SK-N-SH (cell line): Measurements from ENCODE around the gene SCN11A. TPM values are rescaled to one million over a fixed set of nuclear protein-coding genes. Genes with fewer than 3 reads are reported as not detected.

ENCODE experiments used
- CTCF ChIA-PET: fragments of 300-600, 350-600 bp; formaldehyde crosslinking; extraction: SDS; loops from one replicate; lab custom pipeline; 2021; lab: Yijun Ruan, JAX
- POLR2A ChIA-PET: fragments of 350-600 bp; sonication (Branson Sonifier 250); formaldehyde crosslinking; extraction: SDS; loops from one replicate; lab custom pipeline; 2020; ENCODE audit warnings: antibody characterized with exemption, inconsistent platforms; lab: Yijun Ruan, JAX
- DNase-seq: peaks from one replicate; pipeline ENCODE4 v3.0.0; 2012
- H2AFZ ChIP-seq: fragments of 200-600 bp; sonication (generic); 2 replicates; pipeline ENCODE4 v1.8.1; 2016; ENCODE audit warnings: antibody characterized with exemption, mild to moderate bottlenecking, low read depth
- H3F3A ChIP-seq: fragments of 200-600 bp; sonication (generic); replicated peaks from 2 replicates; pipeline ENCODE3; 2016; ENCODE audit warnings: antibody characterized with exemption, mild to moderate bottlenecking; ENCODE audit not compliant: insufficient read depth
- H3K27ac ChIP-seq, 2 experiments: fragments of 200-500 bp in 1 of 2; fragments of 200-600 bp in 1 of 2; sonication (Bioruptor generic) in 1 of 2; sonication (generic), shearing (Covaris generic) in 1 of 2; 2 replicates each; pipeline versions ENCODE4 v1.5.1 to v1.6.1; 2014 to 2016; ENCODE audit warnings: low read depth in 2 of 2, inconsistent platforms in 1 of 2, low read length in 1 of 2, mild to moderate bottlenecking in 1 of 2, mixed read lengths in 1 of 2
- H3K27me3 ChIP-seq: fragments of 200-600 bp; sonication (generic), shearing (Covaris generic); 2 replicates; pipeline ENCODE4 v1.6.1; 2016; ENCODE audit warnings: mixed run types; ENCODE audit not compliant: insufficient read depth
- H3K36me3 ChIP-seq, 2 experiments: fragments of 200-500 bp in 1 of 2; fragments of 200-600 bp in 1 of 2; sonication (Bioruptor generic) in 1 of 2; sonication (generic) in 1 of 2; replicated peaks in 1 of 2; 2 replicates each; pipeline versions ENCODE3 to v1.5.1; 2014 to 2016; ENCODE audit warnings: low read length in 1 of 2, mild to moderate bottlenecking in 1 of 2; ENCODE audit not compliant: insufficient read depth in 2 of 2, control insufficient read depth in 1 of 2
- H3K4me1 ChIP-seq, 2 experiments: fragments of 200-500 bp in 1 of 2; fragments of 200-600 bp in 1 of 2; sonication (Bioruptor generic) in 1 of 2; sonication (generic), shearing (Covaris generic) in 1 of 2; 2 replicates each; pipeline versions ENCODE4 v1.5.1 to v1.6.1; 2014 to 2016; ENCODE audit warnings: low read depth in 1 of 2, low read length in 1 of 2, mixed run types in 1 of 2; ENCODE audit not compliant: insufficient read depth in 2 of 2, control insufficient read depth in 1 of 2
- H3K4me2 ChIP-seq: fragments of 200-600 bp; sonication (generic), shearing (Covaris generic); 2 replicates; pipeline ENCODE4 v1.6.1; 2017; ENCODE audit warnings: mixed run types
- H3K4me3 ChIP-seq, 2 experiments: fragments of 200-500 bp in 1 of 2; fragments of 200-600 bp in 1 of 2; sonication (Bioruptor generic) in 1 of 2; sonication (generic), shearing (Covaris generic) in 1 of 2; 2 replicates each; pipeline versions ENCODE4 v1.5.1 to v1.8.1; 2014 to 2016; ENCODE audit warnings: low read depth in 2 of 2, inconsistent platforms in 1 of 2, low read length in 1 of 2, mild to moderate bottlenecking in 1 of 2, mixed read lengths in 1 of 2, moderate library complexity in 1 of 2
- H3K79me2 ChIP-seq: fragments of 200-600 bp; sonication (generic); 2 replicates; pipeline ENCODE4 v1.8.1; 2017; ENCODE audit warnings: mild to moderate bottlenecking; ENCODE audit not compliant: insufficient read depth
- H3K9ac ChIP-seq: fragments of 200-600 bp; sonication (generic); 2 replicates; pipeline ENCODE4 v1.6.1; 2017; ENCODE audit warnings: mixed run types
- H3K9me2 ChIP-seq: fragments of 200-600 bp; sonication (generic); 2 replicates; pipeline ENCODE4 v1.6.1; 2017; ENCODE audit warnings: mixed run types
- H3K9me3 ChIP-seq: fragments of 200-600 bp; sonication (generic); 2 replicates; pipeline ENCODE4 v1.6.1; 2017; ENCODE audit warnings: mixed run types, mild to moderate bottlenecking, moderate library complexity
- H4K20me1 ChIP-seq: fragments of 200-600 bp; sonication (generic); 2 replicates; pipeline ENCODE4 v1.6.1; 2017; ENCODE audit warnings: mild to moderate bottlenecking, mixed run types; ENCODE audit not compliant: insufficient read depth
- FOXJ3 ChIP-seq: sonication (generic); formaldehyde crosslinking; IDR thresholded peaks from 2 replicates; pipeline ENCODE4 v1.5.1; 2020; ENCODE audit warnings: mild to moderate bottlenecking, missing genetic modification reagents
- GATA2 ChIP-seq: sonication (generic); formaldehyde crosslinking; IDR thresholded peaks from 2 replicates; pipeline ENCODE4 v1.5.0; 2020; ENCODE audit warnings: mild to moderate bottlenecking, missing genetic modification reagents
- MEF2A ChIP-seq: IDR thresholded peaks from 2 replicates; pipeline ENCODE4 v1.4.0; 2012; ENCODE audit warnings: low read depth, borderline replicate concordance
- MXI1 ChIP-seq: IDR thresholded peaks from 2 replicates; pipeline ENCODE4 v1.6.1; 2012; ENCODE audit warnings: mild to moderate bottlenecking, low read depth, low read length, improper control_type of control experiment
- RCOR1 ChIP-seq: fragments of 150-350 bp; IDR thresholded peaks from 2 replicates; pipeline ENCODE4 v1.6.1; 2017; ENCODE audit warnings: antibody characterized with exemption, low read length
- RXRA ChIP-seq: IDR thresholded peaks from 2 replicates; pipeline ENCODE4 v1.4.0; 2012; ENCODE audit warnings: low read depth, mild to moderate bottlenecking, borderline replicate concordance
- SIN3A ChIP-seq: IDR thresholded peaks from 2 replicates; pipeline ENCODE4 v1.6.1; 2012; ENCODE audit warnings: low read depth, mild to moderate bottlenecking, low read length, moderate library complexity, borderline replicate concordance
- TAF1 ChIP-seq: IDR thresholded peaks from 2 replicates; pipeline ENCODE4 v1.6.1; 2012; ENCODE audit warnings: low read depth, mild to moderate bottlenecking, low read length, moderate library complexity, borderline replicate concordance
- TEAD4 ChIP-seq: IDR thresholded peaks from 2 replicates; pipeline ENCODE4 v1.4.0; 2012; ENCODE audit warnings: mild to moderate bottlenecking, borderline replicate concordance; ENCODE audit not compliant: insufficient read depth
- WGBS: methylation state at CpG from one replicate; pipeline ENCODE4 v1.1.6; 2017; ENCODE audit warnings: low lambda C conversion rate; 5-methylcytosine and 5-hydroxymethylcytosine counted together
- polyA plus RNA-seq, 3 experiments: library from polyadenylated mRNA; depleted of rRNA; stranded (reverse); fragments of >200 nt; gene quantifications; 2 replicates each; pipeline ENCODE4 v1.2.3, GENCODE V29; 2012
- TF ChIP-seq, protein P1 (sequence below): IDR thresholded peaks from 2 replicates; pipeline ENCODE4 v1.6.1; 2012; ENCODE audit warnings: mild to moderate bottlenecking, low read depth, low read length, moderate library complexity
- TF ChIP-seq, protein P2 (sequence below): fragments of 150-350 bp; IDR thresholded peaks from 2 replicates; pipeline ENCODE4 v1.6.1; 2017; ENCODE audit warnings: antibody characterized with exemption, low read length, low read depth, borderline replicate concordance
- TF ChIP-seq, protein P3 (sequence below): IDR thresholded peaks from 2 replicates; pipeline ENCODE4 v1.4.0; 2012; ENCODE audit warnings: low read depth, borderline replicate concordance

SCN11A gene
- polyA plus RNA-seq, 1 of the 3 experiments (the other 2 are of a cell fraction): 0.02 TPM

DNA sequence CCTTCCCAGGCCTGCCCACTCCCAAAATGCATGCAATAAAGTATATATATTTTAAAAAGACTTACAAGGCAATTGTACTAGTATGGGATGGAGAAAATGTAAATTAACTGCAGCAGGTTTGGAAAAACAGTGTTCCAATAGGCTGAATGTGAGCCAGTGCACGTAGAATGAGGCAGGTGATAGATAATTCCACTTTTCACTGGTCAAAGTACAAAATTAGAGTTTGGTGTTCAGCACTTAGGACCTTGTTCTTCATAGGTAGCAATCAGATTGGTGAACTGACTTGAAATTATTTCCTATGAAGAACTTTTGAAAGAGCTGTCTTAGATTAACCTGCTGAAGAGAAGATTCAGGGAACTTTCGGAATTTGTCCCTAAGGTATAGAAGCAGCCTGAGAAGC lies 2.0 kb upstream of the SCN11A start:
- H3K9me2 ChIP-seq: no peaks in the 10 kb centered on the region
- no peak overlapping the region for H2AFZ ChIP-seq
- H3K79me2 ChIP-seq: peaks cover 63% of the 10 kb centered on the region
- peaks cover 9% of the 10 kb centered on the region for H3F3A ChIP-seq
- no peaks in the 10 kb centered on the region for H3K9me3 ChIP-seq
- no peaks in the 10 kb centered on the region for H3K27me3 ChIP-seq
- H3K36me3 ChIP-seq: peaks cover 0 to 4% of the 10 kb centered on the region in 2 experiments
- no peak overlapping the region for H3K4me3 ChIP-seq
- ChIA-PET POLR2A (no interaction called here), CTCF (no interaction called here)
- TF ChIP-seq MEF2A: no peak
- peaks cover 3% of the 10 kb centered on the region for H4K20me1 ChIP-seq
- DNase-seq: no peak
- WGBS: 91% methylated on average over 2 of the region's 2 CpGs
- H3K9ac ChIP-seq: no peak overlapping the region
- no peak overlapping the region for H3K27ac ChIP-seq
- peaks cover 0 to 3% of the 10 kb centered on the region in 2 experiments; a peak in 2 of 4 replicates for H3K4me1 ChIP-seq
- H3K4me2 ChIP-seq: peak overlapping the region; percentile 85; the same call in 1 of the 2 replicates

DNA sequence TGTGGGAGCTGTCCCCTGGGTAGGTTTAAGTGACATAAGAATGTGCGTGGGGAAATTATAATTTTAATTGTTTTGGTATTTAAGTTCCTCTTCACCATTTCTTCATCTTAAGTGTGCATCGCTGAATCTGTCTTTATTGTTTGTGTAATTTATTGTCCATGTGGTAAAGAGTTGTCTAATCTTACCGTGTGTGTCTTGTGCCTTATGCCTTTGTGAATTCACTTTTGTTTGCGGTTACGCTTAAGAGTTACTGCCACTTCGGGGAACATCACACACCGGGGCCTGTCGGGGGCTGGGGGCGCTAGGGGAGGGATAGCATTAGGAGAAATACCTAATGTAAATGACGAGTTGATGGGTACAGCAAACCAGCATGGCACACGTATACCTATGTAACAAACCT lies 839 bp upstream of the SCN11A start:
- ChIA-PET POLR2A (no interaction called here), CTCF (interaction anchor here (1.1 kb wide), 1 partner anchor 13 kb away, joined by 4 read pairs; no protein-coding TSS in a partner anchor)
- Histone ChIP-seq H3K4me2 (peak overlapping the region; percentile 85), H3F3A (peaks cover 9% of the 10 kb centered on the region), H3K4me3 (peak overlapping the region; percentile 77 to 91), H3K36me3 (no peaks in the 10 kb centered on the region), H3K27me3 (no peaks in the 10 kb centered on the region), H3K27ac (peak overlapping the region in 1 of 2 experiments; percentile 88; a peak in 2 of 4 replicates), H2AFZ (peak overlapping the region; percentile 98; the same call in 1 of the 2 replicates), H3K9me2 (no peaks in the 10 kb centered on the region), H3K9ac (peak overlapping the region; percentile 86), H3K4me1 (peaks cover 0 to 3% of the 10 kb centered on the region in 2 experiments; a peak in 2 of 4 replicates), H3K9me3 (no peaks in the 10 kb centered on the region), H4K20me1 (peaks cover 3% of the 10 kb centered on the region), H3K79me2 (peaks cover 52% of the 10 kb centered on the region)
- 5% methylated on average over 11 of the region's 11 CpGs for WGBS
- DNase-seq: peak; percentile 9
- TF ChIP-seq GATA2 (CRISPR knock-in tag) (no peak), SIN3A (no peak), MEF2A (no peak), RXRA (no peak), TEAD4 (no peak), TAF1 (no peak), FOXJ3 (no peak), MXI1 (no peak), RCOR1 (no peak)
- TF ChIP-seq, protein P1, sequence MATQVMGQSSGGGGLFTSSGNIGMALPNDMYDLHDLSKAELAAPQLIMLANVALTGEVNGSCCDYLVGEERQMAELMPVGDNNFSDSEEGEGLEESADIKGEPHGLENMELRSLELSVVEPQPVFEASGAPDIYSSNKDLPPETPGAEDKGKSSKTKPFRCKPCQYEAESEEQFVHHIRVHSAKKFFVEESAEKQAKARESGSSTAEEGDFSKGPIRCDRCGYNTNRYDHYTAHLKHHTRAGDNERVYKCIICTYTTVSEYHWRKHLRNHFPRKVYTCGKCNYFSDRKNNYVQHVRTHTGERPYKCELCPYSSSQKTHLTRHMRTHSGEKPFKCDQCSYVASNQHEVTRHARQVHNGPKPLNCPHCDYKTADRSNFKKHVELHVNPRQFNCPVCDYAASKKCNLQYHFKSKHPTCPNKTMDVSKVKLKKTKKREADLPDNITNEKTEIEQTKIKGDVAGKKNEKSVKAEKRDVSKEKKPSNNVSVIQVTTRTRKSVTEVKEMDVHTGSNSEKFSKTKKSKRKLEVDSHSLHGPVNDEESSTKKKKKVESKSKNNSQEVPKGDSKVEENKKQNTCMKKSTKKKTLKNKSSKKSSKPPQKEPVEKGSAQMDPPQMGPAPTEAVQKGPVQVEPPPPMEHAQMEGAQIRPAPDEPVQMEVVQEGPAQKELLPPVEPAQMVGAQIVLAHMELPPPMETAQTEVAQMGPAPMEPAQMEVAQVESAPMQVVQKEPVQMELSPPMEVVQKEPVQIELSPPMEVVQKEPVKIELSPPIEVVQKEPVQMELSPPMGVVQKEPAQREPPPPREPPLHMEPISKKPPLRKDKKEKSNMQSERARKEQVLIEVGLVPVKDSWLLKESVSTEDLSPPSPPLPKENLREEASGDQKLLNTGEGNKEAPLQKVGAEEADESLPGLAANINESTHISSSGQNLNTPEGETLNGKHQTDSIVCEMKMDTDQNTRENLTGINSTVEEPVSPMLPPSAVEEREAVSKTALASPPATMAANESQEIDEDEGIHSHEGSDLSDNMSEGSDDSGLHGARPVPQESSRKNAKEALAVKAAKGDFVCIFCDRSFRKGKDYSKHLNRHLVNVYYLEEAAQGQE: no peak
- TF ChIP-seq, protein P2, sequence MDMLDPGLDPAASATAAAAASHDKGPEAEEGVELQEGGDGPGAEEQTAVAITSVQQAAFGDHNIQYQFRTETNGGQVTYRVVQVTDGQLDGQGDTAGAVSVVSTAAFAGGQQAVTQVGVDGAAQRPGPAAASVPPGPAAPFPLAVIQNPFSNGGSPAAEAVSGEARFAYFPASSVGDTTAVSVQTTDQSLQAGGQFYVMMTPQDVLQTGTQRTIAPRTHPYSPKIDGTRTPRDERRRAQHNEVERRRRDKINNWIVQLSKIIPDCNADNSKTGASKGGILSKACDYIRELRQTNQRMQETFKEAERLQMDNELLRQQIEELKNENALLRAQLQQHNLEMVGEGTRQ: no peak
- TF ChIP-seq, protein P3, sequence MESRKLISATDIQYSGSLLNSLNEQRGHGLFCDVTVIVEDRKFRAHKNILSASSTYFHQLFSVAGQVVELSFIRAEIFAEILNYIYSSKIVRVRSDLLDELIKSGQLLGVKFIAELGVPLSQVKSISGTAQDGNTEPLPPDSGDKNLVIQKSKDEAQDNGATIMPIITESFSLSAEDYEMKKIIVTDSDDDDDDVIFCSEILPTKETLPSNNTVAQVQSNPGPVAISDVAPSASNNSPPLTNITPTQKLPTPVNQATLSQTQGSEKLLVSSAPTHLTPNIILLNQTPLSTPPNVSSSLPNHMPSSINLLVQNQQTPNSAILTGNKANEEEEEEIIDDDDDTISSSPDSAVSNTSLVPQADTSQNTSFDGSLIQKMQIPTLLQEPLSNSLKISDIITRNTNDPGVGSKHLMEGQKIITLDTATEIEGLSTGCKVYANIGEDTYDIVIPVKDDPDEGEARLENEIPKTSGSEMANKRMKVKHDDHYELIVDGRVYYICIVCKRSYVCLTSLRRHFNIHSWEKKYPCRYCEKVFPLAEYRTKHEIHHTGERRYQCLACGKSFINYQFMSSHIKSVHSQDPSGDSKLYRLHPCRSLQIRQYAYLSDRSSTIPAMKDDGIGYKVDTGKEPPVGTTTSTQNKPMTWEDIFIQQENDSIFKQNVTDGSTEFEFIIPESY: no peak
